Neural cell (in vitro differentiated cells): Measurements from ENCODE around the gene GSE1.

Experiments
- CTCF ChIP-seq: fragments of 450-650 bp; IDR thresholded peaks from 2 replicates; pipeline ENCODE4 v1.5.1; 2014; ENCODE audit warnings: antibody characterized with exemption, mild to moderate bottlenecking, moderate library complexity; ENCODE audit not compliant: poor library complexity, severe bottlenecking
- TAF1 ChIP-seq: IDR thresholded peaks from 2 replicates; pipeline ENCODE4 v1.6.1; 2012; ENCODE audit warnings: low read depth

GRCh38 chr16:85623250-85623649 lies 10.1 kb downstream of the GSE1 start:
- TF ChIP-seq CTCF (no peak), TAF1 (no peak)
